HepG2 (cell line): ENCODE results near the gene DGKG. TPM values are rescaled to one million over a fixed set of nuclear protein-coding genes. Genes with fewer than 3 reads are reported as not detected.

Source experiments
- ADNP ChIP-seq: sonication (generic); formaldehyde crosslinking; IDR thresholded peaks from 2 replicates; pipeline ENCODE4 v1.4.0; 2020; ENCODE audit warnings: missing genetic modification reagents
- ELF1 ChIP-seq: sonication (generic); formaldehyde crosslinking; IDR thresholded peaks from 2 replicates; pipeline ENCODE4 v1.4.0; 2020; ENCODE audit warnings: missing genetic modification reagents
- ETS1 ChIP-seq: sonication (generic); formaldehyde crosslinking; IDR thresholded peaks from 2 replicates; pipeline ENCODE4 v1.4.0; 2020; ENCODE audit warnings: missing genetic modification reagents
- GATAD2A ChIP-seq: IDR thresholded peaks from 2 replicates; pipeline ENCODE4 v1.6.1; 2016
- JUNB ChIP-seq: sonication (generic); formaldehyde crosslinking; IDR thresholded peaks from 2 replicates; pipeline ENCODE4 v1.8.0; 2022; ENCODE audit warnings: missing genetic modification reagents, mild to moderate bottlenecking, borderline replicate concordance
- NR2C2 ChIP-seq: sonication (generic); formaldehyde crosslinking; IDR thresholded peaks from 2 replicates; pipeline ENCODE4 v1.4.0; 2020; ENCODE audit warnings: missing genetic modification reagents, mild to moderate bottlenecking, moderate library complexity, borderline replicate concordance
- PHF8 ChIP-seq: sonication (generic); formaldehyde crosslinking; IDR thresholded peaks from 2 replicates; pipeline ENCODE4 v1.5.0; 2020; ENCODE audit warnings: missing genetic modification reagents
- POLR2G ChIP-seq: fragments of 200-400 bp; formaldehyde crosslinking; IDR thresholded peaks from 2 replicates; pipeline ENCODE4 v1.6.1; 2018; ENCODE audit warnings: mild to moderate bottlenecking, low read depth, low read length, moderate library complexity
- RBM22 ChIP-seq: fragments of 200-400 bp; formaldehyde crosslinking; optimal IDR thresholded peaks from 2 replicates; pipeline ENCODE3; 2017; ENCODE audit warnings: mild to moderate bottlenecking, low read length, moderate library complexity
- SRY ChIP-seq: sonication (generic); formaldehyde crosslinking; IDR thresholded peaks from 2 replicates; pipeline ENCODE4 v1.8.0; 2022; ENCODE audit warnings: mild to moderate bottlenecking, missing genetic modification reagents
- TAF15 ChIP-seq: fragments of 200-400 bp; formaldehyde crosslinking; IDR thresholded peaks from one replicate; pipeline ENCODE4 v1.6.1; 2018; ENCODE audit warnings: mild to moderate bottlenecking, low read depth, low read length; ENCODE audit not compliant: poor library complexity, severe bottlenecking
- YY1 ChIP-seq: IDR thresholded peaks from 2 replicates; pipeline ENCODE4 v1.6.1; 2011; ENCODE audit warnings: low read length, low read depth, moderate library complexity, mild to moderate bottlenecking; ENCODE audit not compliant: insufficient read depth, insufficient replicate concordance
- ZBTB25 ChIP-seq: IDR thresholded peaks from 2 replicates; pipeline ENCODE4 v1.6.1; 2018; ENCODE audit warnings: missing genetic modification reagents
- ZNF292 ChIP-seq: sonication (generic); formaldehyde crosslinking; IDR thresholded peaks from 2 replicates; pipeline ENCODE4 v1.8.1; 2022; ENCODE audit warnings: mild to moderate bottlenecking, low read depth, missing genetic modification reagents, borderline replicate concordance
- ZNF776 ChIP-seq: sonication (generic); formaldehyde crosslinking; IDR thresholded peaks from 2 replicates; pipeline ENCODE4 v1.4.0; 2020; ENCODE audit warnings: mild to moderate bottlenecking, missing genetic modification reagents
- ZNF850 ChIP-seq: sonication (generic); formaldehyde crosslinking; conservative IDR thresholded peaks from 2 replicates; pipeline ENCODE4 v1.9.0; 2021; ENCODE audit warnings: mild to moderate bottlenecking, missing genetic modification reagents
- ZNF878 ChIP-seq: sonication (generic); formaldehyde crosslinking; IDR thresholded peaks from 2 replicates; pipeline ENCODE4 v1.8.1; 2023; ENCODE audit warnings: mild to moderate bottlenecking, missing genetic modification reagents, moderate library complexity
- polyA plus RNA-seq, 8 experiments: library from polyadenylated mRNA; depleted of rRNA in 3 of 8; stranded (reverse) in 7 of 8; unstranded in 1 of 8; fragments of >200 nt; fragmentation: Illumina TruSeq in 4 of 8; extraction: Trizol in 4 of 8; gene quantifications; 2 replicates each; pipeline versions ENCODE4 v1.2.1 to v1.2.3, GENCODE V29; 2011 to 2016; ENCODE audit warnings: low read depth in 4 of 8, missing spikeins in 1 of 8, mixed read lengths in 1 of 8; ENCODE audit not compliant: insufficient read depth in 1 of 8
- total RNA-seq, 5 experiments: library from RNA; depleted of rRNA; stranded (reverse); fragments of >200 nt; fragmentation: Illumina TruSeq; extraction: Trizol; gene quantifications; 2 replicates each; pipeline ENCODE4 v1.2.3, GENCODE V29; 2016; ENCODE audit warnings: low read depth in 1 of 5
- TF ChIP-seq, protein P1 (sequence below): sonication (generic); formaldehyde crosslinking; IDR thresholded peaks from 2 replicates; pipeline ENCODE4 v1.5.1; 2020; ENCODE audit warnings: mild to moderate bottlenecking, missing genetic modification reagents, moderate library complexity
- TF ChIP-seq, protein P2 (sequence below): IDR thresholded peaks from 2 replicates; pipeline ENCODE4 v1.6.1; 2016; ENCODE audit warnings: mild to moderate bottlenecking, missing biosample characterization, missing genetic modification reagents
- TF ChIP-seq, protein P3 (sequence below): sonication (generic); formaldehyde crosslinking; IDR thresholded peaks from 2 replicates; pipeline ENCODE4 v1.9.0; 2022; ENCODE audit warnings: low read depth, missing genetic modification reagents

DGKG gene
- total and polyA plus RNA-seq, 2 of the 13 experiments (the other 11 are each of a cell fraction or from before 2014, with no cell fraction given), result 3.8 to 6.2 TPM

- TF ChIP-seq ZNF878 (0 out of 2 replicates have a peak, but pooled peaks have one; percentile 29), ETS1 (no peak), TAF15 (no peak), GATAD2A (CRISPR knock-in tag) (peak; percentile 41), PHF8 (CRISPR knock-in tag) (peak; percentile 52), ZNF850 (CRISPR knock-in tag) (no peak), SRY (CRISPR knock-in tag) (peak; percentile 32; the same call in 1 of the 2 replicates), YY1 (no peak), POLR2G (no peak), ADNP (no peak), NR2C2 (CRISPR knock-in tag) (0 out of 2 replicates have a peak, but pooled peaks have one; percentile 16), JUNB (CRISPR knock-in tag) (no peak), ZBTB25 (CRISPR knock-in tag) (no peak), ZNF292 (peak; percentile 76; the same call in 1 of the 2 replicates), ZNF776 (CRISPR knock-in tag) (no peak), RBM22 (no peak), ELF1 (CRISPR knock-in tag) (peak; percentile 44; the same call in 1 of the 2 replicates)
- TF ChIP-seq, protein P1, sequence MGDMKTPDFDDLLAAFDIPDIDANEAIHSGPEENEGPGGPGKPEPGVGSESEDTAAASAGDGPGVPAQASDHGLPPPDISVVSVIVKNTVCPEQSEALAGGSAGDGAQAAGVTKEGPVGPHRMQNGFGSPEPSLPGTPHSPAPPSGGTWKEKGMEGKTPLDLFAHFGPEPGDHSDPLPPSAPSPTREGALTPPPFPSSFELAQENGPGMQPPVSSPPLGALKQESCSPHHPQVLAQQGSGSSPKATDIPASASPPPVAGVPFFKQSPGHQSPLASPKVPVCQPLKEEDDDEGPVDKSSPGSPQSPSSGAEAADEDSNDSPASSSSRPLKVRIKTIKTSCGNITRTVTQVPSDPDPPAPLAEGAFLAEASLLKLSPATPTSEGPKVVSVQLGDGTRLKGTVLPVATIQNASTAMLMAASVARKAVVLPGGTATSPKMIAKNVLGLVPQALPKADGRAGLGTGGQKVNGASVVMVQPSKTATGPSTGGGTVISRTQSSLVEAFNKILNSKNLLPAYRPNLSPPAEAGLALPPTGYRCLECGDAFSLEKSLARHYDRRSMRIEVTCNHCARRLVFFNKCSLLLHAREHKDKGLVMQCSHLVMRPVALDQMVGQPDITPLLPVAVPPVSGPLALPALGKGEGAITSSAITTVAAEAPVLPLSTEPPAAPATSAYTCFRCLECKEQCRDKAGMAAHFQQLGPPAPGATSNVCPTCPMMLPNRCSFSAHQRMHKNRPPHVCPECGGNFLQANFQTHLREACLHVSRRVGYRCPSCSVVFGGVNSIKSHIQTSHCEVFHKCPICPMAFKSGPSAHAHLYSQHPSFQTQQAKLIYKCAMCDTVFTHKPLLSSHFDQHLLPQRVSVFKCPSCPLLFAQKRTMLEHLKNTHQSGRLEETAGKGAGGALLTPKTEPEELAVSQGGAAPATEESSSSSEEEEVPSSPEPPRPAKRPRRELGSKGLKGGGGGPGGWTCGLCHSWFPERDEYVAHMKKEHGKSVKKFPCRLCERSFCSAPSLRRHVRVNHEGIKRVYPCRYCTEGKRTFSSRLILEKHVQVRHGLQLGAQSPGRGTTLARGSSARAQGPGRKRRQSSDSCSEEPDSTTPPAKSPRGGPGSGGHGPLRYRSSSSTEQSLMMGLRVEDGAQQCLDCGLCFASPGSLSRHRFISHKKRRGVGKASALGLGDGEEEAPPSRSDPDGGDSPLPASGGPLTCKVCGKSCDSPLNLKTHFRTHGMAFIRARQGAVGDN (CRISPR knock-in tag), result peak; percentile 92
- TF ChIP-seq, protein P2, sequence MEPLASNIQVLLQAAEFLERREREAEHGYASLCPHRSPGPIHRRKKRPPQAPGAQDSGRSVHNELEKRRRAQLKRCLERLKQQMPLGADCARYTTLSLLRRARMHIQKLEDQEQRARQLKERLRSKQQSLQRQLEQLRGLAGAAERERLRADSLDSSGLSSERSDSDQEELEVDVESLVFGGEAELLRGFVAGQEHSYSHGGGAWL (CRISPR knock-in tag), result peak; percentile 54; the same call in 1 of the 2 replicates
- TF ChIP-seq, protein P3, sequence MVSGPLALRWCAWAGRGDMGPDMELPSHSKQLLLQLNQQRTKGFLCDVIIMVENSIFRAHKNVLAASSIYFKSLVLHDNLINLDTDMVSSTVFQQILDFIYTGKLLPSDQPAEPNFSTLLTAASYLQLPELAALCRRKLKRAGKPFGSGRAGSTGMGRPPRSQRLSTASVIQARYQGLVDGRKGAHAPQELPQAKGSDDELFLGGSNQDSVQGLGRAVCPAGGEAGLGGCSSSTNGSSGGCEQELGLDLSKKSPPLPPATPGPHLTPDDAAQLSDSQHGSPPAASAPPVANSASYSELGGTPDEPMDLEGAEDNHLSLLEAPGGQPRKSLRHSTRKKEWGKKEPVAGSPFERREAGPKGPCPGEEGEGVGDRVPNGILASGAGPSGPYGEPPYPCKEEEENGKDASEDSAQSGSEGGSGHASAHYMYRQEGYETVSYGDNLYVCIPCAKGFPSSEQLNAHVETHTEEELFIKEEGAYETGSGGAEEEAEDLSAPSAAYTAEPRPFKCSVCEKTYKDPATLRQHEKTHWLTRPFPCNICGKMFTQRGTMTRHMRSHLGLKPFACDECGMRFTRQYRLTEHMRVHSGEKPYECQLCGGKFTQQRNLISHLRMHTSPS (CRISPR knock-in tag), result 0 out of 2 replicates have a peak, but pooled peaks have one; percentile 8
Measured at GRCh38 chr3:186209810-186210752, 152.0 kb downstream of the DGKG start (continued).
